ENCODE data around the gene S100Z. TPM values are rescaled to one million over a fixed set of nuclear protein-coding genes. Genes with fewer than 3 reads are reported as not detected.
A peak's percentile ranks its signal among the peaks of the same experiment; 100 is the strongest.
"Not testable (repeated sequence)": the region's sequence is repeated elsewhere in the genome, so short reads cannot be mapped to it uniquely, and the experiment has no call there.

S100Z gene
- total and polyA plus RNA-seq, 4 donors: 0.77 to 1.9 (median 1.5) TPM

DNA sequence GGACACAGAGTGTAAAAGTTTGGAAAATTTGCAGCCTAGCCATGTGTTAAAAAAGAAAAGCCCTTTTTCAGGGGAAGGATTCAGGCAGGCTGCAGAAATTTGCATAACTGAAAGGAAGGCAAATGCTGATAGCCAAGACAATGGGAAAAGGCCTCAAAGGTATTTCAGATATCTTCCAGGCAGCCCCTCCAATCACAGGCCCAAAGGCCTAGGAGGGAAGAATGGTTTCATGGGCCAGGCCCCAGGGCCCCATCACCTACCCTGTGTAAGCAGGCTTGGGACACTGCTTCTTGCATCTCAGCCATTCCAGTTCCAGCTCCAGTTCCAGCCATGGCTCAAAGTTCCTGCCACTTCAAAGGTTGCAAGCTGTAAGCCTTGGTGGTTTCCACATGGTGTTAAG is 4.8 kb downstream of the S100Z start:
- ATAC-seq (ENCODE audit: insufficient read depth, low FRiP score) (no peak), DNase-seq (no peak)
- Histone ChIP-seq H3K4me1 (ENCODE audit: control insufficient read depth in 5 of 5, insufficient read depth in 5 of 5, low read length in 5 of 5) (peaks cover 0 to 1% (median 0%) of the 10 kb centered on the region in 5 donors), H3K27ac (ENCODE audit: low read depth in 1 of 2, low read length in 1 of 2) (no peak overlapping the region), H3K9ac (ENCODE audit: insufficient read depth in 1 of 2, low read length in 2 of 2) (no peak overlapping the region), H3K36me3 (ENCODE audit: control insufficient read depth in 4 of 4, insufficient read depth in 4 of 4, low read length in 4 of 4) (no peaks in the 10 kb centered on the region), H3K4me3 (no peak overlapping the region), H3K27me3 (ENCODE audit: control insufficient read depth in 3 of 3, insufficient read depth in 3 of 3, low read length in 2 of 3) (no peaks in the 10 kb centered on the region), H3K9me3 (ENCODE audit: control insufficient read depth in 4 of 4, insufficient read depth in 3 of 4, low read length in 3 of 4) (peaks cover 0 to 4% (median 0%) of the 10 kb centered on the region in 4 donors)
- TF ChIP-seq, protein P1, sequence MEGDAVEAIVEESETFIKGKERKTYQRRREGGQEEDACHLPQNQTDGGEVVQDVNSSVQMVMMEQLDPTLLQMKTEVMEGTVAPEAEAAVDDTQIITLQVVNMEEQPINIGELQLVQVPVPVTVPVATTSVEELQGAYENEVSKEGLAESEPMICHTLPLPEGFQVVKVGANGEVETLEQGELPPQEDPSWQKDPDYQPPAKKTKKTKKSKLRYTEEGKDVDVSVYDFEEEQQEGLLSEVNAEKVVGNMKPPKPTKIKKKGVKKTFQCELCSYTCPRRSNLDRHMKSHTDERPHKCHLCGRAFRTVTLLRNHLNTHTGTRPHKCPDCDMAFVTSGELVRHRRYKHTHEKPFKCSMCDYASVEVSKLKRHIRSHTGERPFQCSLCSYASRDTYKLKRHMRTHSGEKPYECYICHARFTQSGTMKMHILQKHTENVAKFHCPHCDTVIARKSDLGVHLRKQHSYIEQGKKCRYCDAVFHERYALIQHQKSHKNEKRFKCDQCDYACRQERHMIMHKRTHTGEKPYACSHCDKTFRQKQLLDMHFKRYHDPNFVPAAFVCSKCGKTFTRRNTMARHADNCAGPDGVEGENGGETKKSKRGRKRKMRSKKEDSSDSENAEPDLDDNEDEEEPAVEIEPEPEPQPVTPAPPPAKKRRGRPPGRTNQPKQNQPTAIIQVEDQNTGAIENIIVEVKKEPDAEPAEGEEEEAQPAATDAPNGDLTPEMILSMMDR (IDR thresholded peaks at IDR 0.05; ENCODE audit: control extremely low read depth, extremely low read depth): no peak

DNA sequence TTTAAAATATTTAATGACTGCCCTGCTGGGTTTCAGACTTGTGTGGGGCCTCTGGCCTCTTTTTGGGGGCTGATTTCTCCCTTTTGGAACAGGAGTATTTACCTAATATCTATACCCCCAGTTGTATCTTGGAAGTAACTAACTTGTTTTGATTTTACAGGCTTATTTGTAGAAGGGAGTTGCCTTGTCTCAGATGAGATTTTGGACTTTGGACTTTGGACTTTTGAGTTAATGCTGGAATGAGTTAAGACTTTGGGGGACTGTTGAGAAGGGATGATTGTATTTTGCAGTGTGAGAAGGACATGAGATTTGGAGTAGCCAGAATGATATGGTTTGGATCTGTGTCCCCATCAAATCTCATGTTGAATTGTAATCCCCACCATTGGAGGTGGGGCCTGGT is 5.7 kb downstream of the S100Z start:
- DNase-seq; H3K27ac ChIP-seq (ENCODE audit: low read depth in 1 of 2, low read length in 1 of 2); H3K4me1 ChIP-seq (ENCODE audit: control insufficient read depth in 5 of 5, insufficient read depth in 5 of 5, low read length in 5 of 5); H3K36me3 ChIP-seq (ENCODE audit: control insufficient read depth in 4 of 4, insufficient read depth in 4 of 4, low read length in 4 of 4); H3K4me3 ChIP-seq; H3K9ac ChIP-seq (ENCODE audit: insufficient read depth in 1 of 2, low read length in 2 of 2); ATAC-seq (ENCODE audit: insufficient read depth, low FRiP score); H3K27me3 ChIP-seq (ENCODE audit: control insufficient read depth in 3 of 3, insufficient read depth in 3 of 3, low read length in 2 of 3); H3K9me3 ChIP-seq (ENCODE audit: control insufficient read depth in 4 of 4, insufficient read depth in 3 of 4, low read length in 3 of 4): not testable (repeated sequence)

DNA sequence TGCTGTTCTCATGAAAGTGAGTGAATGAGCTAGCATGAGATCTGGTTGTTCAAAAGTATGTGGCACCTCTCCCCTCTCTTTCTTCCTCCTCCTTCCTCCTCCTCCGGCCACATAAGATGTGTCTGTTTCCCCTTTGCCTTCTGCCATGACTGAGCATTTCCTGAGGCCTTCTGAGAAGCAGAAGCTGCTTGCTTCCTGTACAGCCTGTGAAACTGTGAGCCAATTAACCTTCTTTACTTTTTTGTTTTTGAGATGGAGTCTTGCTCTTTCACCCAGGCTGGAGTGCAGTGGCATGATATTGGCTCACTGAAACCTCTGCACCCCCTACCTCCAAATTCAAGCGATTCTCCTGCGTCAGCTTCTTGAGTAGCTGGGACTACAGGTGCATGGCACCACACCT is 6.1 kb downstream of the S100Z start:
- H3K9ac ChIP-seq (ENCODE audit: insufficient read depth in 1 of 2, low read length in 2 of 2): no peak overlapping the region
- peaks cover 0 to 4% (median 0%) of the 10 kb centered on the region in 4 donors for H3K9me3 ChIP-seq (ENCODE audit: control insufficient read depth in 4 of 4, insufficient read depth in 3 of 4, low read length in 3 of 4)
- no peak overlapping the region for H3K4me3 ChIP-seq
- H3K27me3 ChIP-seq (ENCODE audit: control insufficient read depth in 3 of 3, insufficient read depth in 3 of 3, low read length in 2 of 3): no peaks in the 10 kb centered on the region
- TF ChIP-seq, protein P1 (IDR thresholded peaks at IDR 0.05; ENCODE audit: control extremely low read depth, extremely low read depth): no peak
- DNase-seq (no peak), ATAC-seq (ENCODE audit: insufficient read depth, low FRiP score) (no peak)
- WGBS, 2 donors: 26 to 54% methylated on average over 3 of the region's 3 CpGs
- H3K36me3 ChIP-seq (ENCODE audit: control insufficient read depth in 4 of 4, insufficient read depth in 4 of 4, low read length in 4 of 4): peaks cover 0 to under 1% (median 0%) of the 10 kb centered on the region in 4 donors
- H3K27ac ChIP-seq (ENCODE audit: low read depth in 1 of 2, low read length in 1 of 2): peak overlapping the region in 1 of 2 donors; percentile 14
- H3K4me1 ChIP-seq (ENCODE audit: control insufficient read depth in 5 of 5, insufficient read depth in 5 of 5, low read length in 5 of 5): peaks cover 0 to 1% (median 0%) of the 10 kb centered on the region in 5 donors

DNA sequence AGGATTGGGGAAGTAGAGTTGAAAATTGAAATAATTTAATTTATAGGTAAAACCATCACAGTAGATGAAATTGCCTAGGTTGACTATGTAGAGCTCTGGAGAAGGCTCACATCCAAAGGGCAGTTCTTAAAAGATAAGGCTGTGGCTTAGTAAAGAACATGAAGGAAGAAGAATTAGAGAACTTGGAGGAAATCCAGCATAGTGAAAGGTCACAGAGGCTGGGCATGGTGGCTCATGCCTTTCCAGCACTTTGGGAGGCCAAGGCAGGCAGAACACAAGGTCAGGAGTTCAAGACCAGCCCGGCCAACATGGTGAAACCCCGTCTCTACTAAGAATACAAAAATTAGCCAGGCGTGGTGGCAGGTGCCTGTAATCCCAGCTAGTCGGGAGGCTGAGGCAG is 7.0 kb downstream of the S100Z start:
- not testable (repeated sequence) for DNase-seq; H3K4me3 ChIP-seq; H3K27ac ChIP-seq (ENCODE audit: low read depth in 1 of 2, low read length in 1 of 2); H3K4me1 ChIP-seq (ENCODE audit: control insufficient read depth in 5 of 5, insufficient read depth in 5 of 5, low read length in 5 of 5); H3K27me3 ChIP-seq (ENCODE audit: control insufficient read depth in 3 of 3, insufficient read depth in 3 of 3, low read length in 2 of 3); ATAC-seq (ENCODE audit: insufficient read depth, low FRiP score); H3K9ac ChIP-seq (ENCODE audit: insufficient read depth in 1 of 2, low read length in 2 of 2); H3K36me3 ChIP-seq (ENCODE audit: control insufficient read depth in 4 of 4, insufficient read depth in 4 of 4, low read length in 4 of 4); H3K9me3 ChIP-seq (ENCODE audit: control insufficient read depth in 4 of 4, insufficient read depth in 3 of 4, low read length in 3 of 4)
- 54 to 84% methylated on average over 4 of the region's 4 CpGs for WGBS, 2 donors
